Lower leg skin (tissue), 4 donors: Measurements from ENCODE around the gene HEXD. TPM values are rescaled to one million over a fixed set of nuclear protein-coding genes. Genes with fewer than 3 reads are reported as not detected.

Source experiments
- DNase-seq, 2 donors: peaks; one replicate each; pipeline ENCODE4 v3.0.0-alpha.2; 2019; ENCODE audit warnings: low spot score in 2 of 2
- H3K4me3 ChIP-seq: fragments of 200-600 bp; sonication (generic); 2 replicates; pipeline ENCODE4 v1.5.1; 2017; ENCODE audit warnings: mild to moderate bottlenecking, low read depth; ENCODE audit not compliant: poor library complexity, severe bottlenecking
- CTCF ChIP-seq, 3 donors: fragments of 450-650 bp; IDR thresholded peaks; one replicate each; pipeline ENCODE4 v1.5.1; 2016; ENCODE audit warnings: antibody characterized with exemption in 3 of 3, mild to moderate bottlenecking in 3 of 3, moderate library complexity in 2 of 3
- POLR2A ChIP-seq, 2 donors: fragments of 450-650 bp; IDR thresholded peaks; one replicate each; pipeline ENCODE4 v1.6.1; 2016 to 2017; ENCODE audit warnings: antibody characterized with exemption in 2 of 2, mild to moderate bottlenecking in 1 of 2, moderate library complexity in 1 of 2
- WGBS, 2 donors: methylation state at CpG; one replicate each; pipeline ENCODE4 v1.1.5; 2018; 5-methylcytosine and 5-hydroxymethylcytosine counted together
- intact Hi-C: fragments of 100-400 bp; cut with DNase I; formaldehyde crosslinking; loops from one replicate; pipeline ENCODE4 v1.15.0; 2023; ENCODE audit warnings: low total_unique reads
- total RNA-seq, 4 donors: library from RNA; depleted of rRNA; stranded (reverse); fragments of >200 nt; gene quantifications; one replicate each; pipeline ENCODE4 v1.1.0, GENCODE V29; 2016

HEXD gene
- total RNA-seq, 4 donors from 2014 or later = 30.0 to 47.1 (median 39.3) TPM

GRCh38 chr17:82445542-82445941 is 27.4 kb downstream of the HEXD start:
- no peak overlapping the region for H3K4me3 ChIP-seq
- intact Hi-C loops = no loop called here
- WGBS, 2 donors = 74 to 83% methylated on average over 5 to 12 of the region's 13 CpGs
- TF ChIP-seq CTCF (IDR thresholded peaks at IDR 0.05) (no peak), POLR2A (IDR thresholded peaks at IDR 0.05) (no peak)
- no peak for DNase-seq

- no peak for DNase-seq
- no peak for TF ChIP-seq CTCF (IDR thresholded peaks at IDR 0.05)
- no peak overlapping the region for H3K4me3 ChIP-seq
- intact Hi-C loops = no loop called here
- 84% methylated on average over 15 of the region's 15 CpGs for WGBS, 2 donors
Measured at GRCh38 chr17:82446124-82446523, 28.0 kb downstream of the HEXD start.

- no peak for DNase-seq
- intact Hi-C loops = no loop called here
- 84 to 87% methylated on average over 11 to 12 of the region's 12 CpGs for WGBS, 2 donors
- H3K4me3 ChIP-seq = no peak overlapping the region
- no peak for TF ChIP-seq POLR2A (IDR thresholded peaks at IDR 0.05)
- no peak for TF ChIP-seq CTCF (IDR thresholded peaks at IDR 0.05)
Measured at GRCh38 chr17:82446649-82447048, 28.5 kb downstream of the HEXD start.

- DNase-seq = no peak
- TF ChIP-seq POLR2A (IDR thresholded peaks at IDR 0.05) (no peak), CTCF (IDR thresholded peaks at IDR 0.05) (no peak)
- WGBS, 2 donors = 90 to 94% methylated on average over 8 to 11 of the region's 11 CpGs
- H3K4me3 ChIP-seq = no peak overlapping the region
- intact Hi-C loops = no loop called here
Measured at GRCh38 chr17:82447876-82448275, 29.7 kb downstream of the HEXD start.

GRCh38 chr17:82449131-82449882 is 31.2 kb downstream of the HEXD start:
- intact Hi-C loops = no loop called here

More at GRCh38 chr17:82449131-82449882, 31.2 kb downstream of the HEXD start:
- 62 to 73% methylated on average over 26 to 29 of the region's 30 CpGs for WGBS, 2 donors
- peak overlapping the region; percentile 94 for H3K4me3 ChIP-seq
- no peak for DNase-seq
- TF ChIP-seq POLR2A (IDR thresholded peaks at IDR 0.05) (no peak), CTCF (IDR thresholded peaks at IDR 0.05) (no peak)
